ENCODE data around the gene USP6NL. TPM values are rescaled to one million over a fixed set of nuclear protein-coding genes. Genes with fewer than 3 reads are reported as not detected.

Gene USP6NL
- polyA plus RNA-seq, 1 of the 3 experiments (the other 2 are of a cell fraction) = 8.9 TPM

- no peaks in the 10 kb centered on the region for H3K36me3 ChIP-seq (replicated peaks in 1 of 2; ENCODE audit: control insufficient read depth in 1 of 2, insufficient read depth in 2 of 2, low read length in 1 of 2)
- no peak for DNase-seq
- peaks cover 15% of the 10 kb centered on the region; the same call in 1 of the 2 replicates for H4K20me1 ChIP-seq (ENCODE audit: insufficient read depth)
- TF ChIP-seq FOXJ3 (CRISPR knock-in tag; IDR thresholded peaks at IDR 0.05) (no peak), YY1 (IDR thresholded peaks at IDR 0.05; ENCODE audit: low read depth) (no peak), SIN3A (IDR thresholded peaks at IDR 0.05; ENCODE audit: borderline replicate concordance, low read depth, low read length) (no peak), TAF1 (IDR thresholded peaks at IDR 0.05; ENCODE audit: borderline replicate concordance, low read depth, low read length) (no peak), NRF1 (IDR thresholded peaks at IDR 0.05; ENCODE audit: low read depth, low read length) (no peak), IRF3 (IDR thresholded peaks at IDR 0.05; ENCODE audit: low read depth, low read length) (no peak)
- H3K4me2 ChIP-seq = no peak overlapping the region
- no peak overlapping the region for H2AFZ ChIP-seq (ENCODE audit: low read depth)
- H3K79me2 ChIP-seq (ENCODE audit: insufficient read depth) = peaks cover 92% of the 10 kb centered on the region
- H3K27me3 ChIP-seq (ENCODE audit: insufficient read depth) = no peaks in the 10 kb centered on the region
- H3K9ac ChIP-seq = no peak overlapping the region
- H3K4me1 ChIP-seq (ENCODE audit: control insufficient read depth in 1 of 2, insufficient read depth in 2 of 2, low read depth in 1 of 2, low read length in 1 of 2) = peaks cover 5 to 8% of the 10 kb centered on the region in 2 experiments; a peak in 3 of 4 replicates
- ChIA-PET CTCF (no interaction called here), POLR2A (no interaction called here)
- no peak overlapping the region for H3K27ac ChIP-seq (ENCODE audit: low read depth in 2 of 2, low read length in 1 of 2)
- WGBS (ENCODE audit: low lambda C conversion rate) = 93% methylated on average over 1 of the region's 1 CpG
- peaks cover 11% of the 10 kb centered on the region; the same call in 1 of the 2 replicates for H3K9me3 ChIP-seq
- H3K9me2 ChIP-seq = no peaks in the 10 kb centered on the region
- no peak overlapping the region for H3K4me3 ChIP-seq (ENCODE audit: low read depth in 2 of 2, low read length in 1 of 2)
- peaks cover 6% of the 10 kb centered on the region for H3F3A ChIP-seq (replicated peaks; ENCODE audit: insufficient read depth)
Observed at GRCh38 chr10:11601670-11602069, 9.8 kb downstream of the USP6NL start.

GRCh38 chr10:11600280-11600679 is 11.2 kb downstream of the USP6NL start:
- Histone ChIP-seq H3K27ac (ENCODE audit: low read depth in 2 of 2, low read length in 1 of 2) (no peak overlapping the region), H3K9ac (no peak overlapping the region), H3K9me3 (peaks cover 1% of the 10 kb centered on the region; the same call in 1 of the 2 replicates), H3K9me2 (no peaks in the 10 kb centered on the region), H3K79me2 (ENCODE audit: insufficient read depth) (peaks cover 86% of the 10 kb centered on the region), H3K36me3 (replicated peaks in 1 of 2; ENCODE audit: control insufficient read depth in 1 of 2, insufficient read depth in 2 of 2, low read length in 1 of 2) (no peaks in the 10 kb centered on the region), H2AFZ (ENCODE audit: low read depth) (no peak overlapping the region), H3K27me3 (ENCODE audit: insufficient read depth) (no peaks in the 10 kb centered on the region), H3K4me3 (ENCODE audit: low read depth in 2 of 2, low read length in 1 of 2) (no peak overlapping the region), H3K4me1 (ENCODE audit: control insufficient read depth in 1 of 2, insufficient read depth in 2 of 2, low read depth in 1 of 2, low read length in 1 of 2) (peaks cover 8 to 13% of the 10 kb centered on the region in 2 experiments; a peak in 3 of 4 replicates), H3K4me2 (no peak overlapping the region), H3F3A (replicated peaks; ENCODE audit: insufficient read depth) (peaks cover 7% of the 10 kb centered on the region), H4K20me1 (ENCODE audit: insufficient read depth) (peaks cover 15% of the 10 kb centered on the region; the same call in 1 of the 2 replicates)
- POLR2A ChIA-PET = no interaction called here
- CTCF ChIA-PET = interaction anchor here (0.6 to 0.7 kb wide), 2 partner anchors 17 to 62 kb away, joined by 3 to 4 read pairs; no protein-coding TSS in a partner anchor
- TF ChIP-seq USF2 (IDR thresholded peaks at IDR 0.05; ENCODE audit: borderline replicate concordance, low read depth, low read length) = no peak
- TF ChIP-seq RFX5 (IDR thresholded peaks at IDR 0.05; ENCODE audit: low read length) = no peak
- no peak for TF ChIP-seq FOXJ3 (CRISPR knock-in tag; IDR thresholded peaks at IDR 0.05)
- no peak for TF ChIP-seq FOSL2 (IDR thresholded peaks at IDR 0.05; ENCODE audit: borderline replicate concordance, low read depth)
- TF ChIP-seq TAF1 (IDR thresholded peaks at IDR 0.05; ENCODE audit: borderline replicate concordance, low read depth, low read length) = no peak
- TF ChIP-seq SMC3 (IDR thresholded peaks at IDR 0.05; ENCODE audit: low read depth, low read length) = no peak
- no peak for TF ChIP-seq GABPA (IDR thresholded peaks at IDR 0.05; ENCODE audit: low read depth)
- DNase-seq = no peak
- 94% methylated on average over 3 of the region's 3 CpGs for WGBS (ENCODE audit: low lambda C conversion rate)
